Nephron progenitor cell (in vitro differentiated cells): ENCODE data around the gene MYH16.

Experiments
- DNase-seq: peaks from one replicate; pipeline ENCODE4 v3.0.0; 2021
- H3K27ac Mint-ChIP-seq: 2 replicates; pipeline ENCODE4 v1.8.0; 2021; ENCODE audit warnings: mild to moderate bottlenecking, moderate library complexity, mixed read lengths
- H3K27me3 Mint-ChIP-seq: 2 replicates; pipeline ENCODE4 v1.8.0; 2021; ENCODE audit warnings: mild to moderate bottlenecking, low read depth, mixed read lengths; ENCODE audit not compliant: poor library complexity
- H3K36me3 Mint-ChIP-seq: 2 replicates; pipeline ENCODE4 v1.8.0; 2021; ENCODE audit warnings: low read depth, mixed read lengths
- H3K4me1 Mint-ChIP-seq: 2 replicates; pipeline ENCODE4 v1.8.0; 2021; ENCODE audit warnings: mixed read lengths
- H3K4me3 Mint-ChIP-seq: 2 replicates; pipeline ENCODE4 v1.8.0; 2021; ENCODE audit warnings: mild to moderate bottlenecking, moderate library complexity, mixed read lengths
- H3K9me3 Mint-ChIP-seq: 2 replicates; pipeline ENCODE4 v1.8.0; 2021; ENCODE audit warnings: mild to moderate bottlenecking, moderate library complexity, mixed read lengths
- TF ChIP-seq, protein P1 (sequence below): fragments of 200-600 bp; sonication (generic); IDR thresholded peaks from 2 replicates; pipeline ENCODE4 v1.5.0; 2021; ENCODE audit warnings: antibody characterized with exemption

MYH16 gene

GRCh38 chr7:99260395-99260794 lies 12.2 kb upstream of the MYH16 start:
- Mint-ChIP-seq H3K36me3 (no peaks in the 10 kb centered on the region), H3K4me3 (no peak overlapping the region), H3K27me3 (peaks cover 47% of the 10 kb centered on the region), H3K27ac (no peak overlapping the region), H3K4me1 (no peaks in the 10 kb centered on the region), H3K9me3 (no peaks in the 10 kb centered on the region)
- TF ChIP-seq, protein P1, sequence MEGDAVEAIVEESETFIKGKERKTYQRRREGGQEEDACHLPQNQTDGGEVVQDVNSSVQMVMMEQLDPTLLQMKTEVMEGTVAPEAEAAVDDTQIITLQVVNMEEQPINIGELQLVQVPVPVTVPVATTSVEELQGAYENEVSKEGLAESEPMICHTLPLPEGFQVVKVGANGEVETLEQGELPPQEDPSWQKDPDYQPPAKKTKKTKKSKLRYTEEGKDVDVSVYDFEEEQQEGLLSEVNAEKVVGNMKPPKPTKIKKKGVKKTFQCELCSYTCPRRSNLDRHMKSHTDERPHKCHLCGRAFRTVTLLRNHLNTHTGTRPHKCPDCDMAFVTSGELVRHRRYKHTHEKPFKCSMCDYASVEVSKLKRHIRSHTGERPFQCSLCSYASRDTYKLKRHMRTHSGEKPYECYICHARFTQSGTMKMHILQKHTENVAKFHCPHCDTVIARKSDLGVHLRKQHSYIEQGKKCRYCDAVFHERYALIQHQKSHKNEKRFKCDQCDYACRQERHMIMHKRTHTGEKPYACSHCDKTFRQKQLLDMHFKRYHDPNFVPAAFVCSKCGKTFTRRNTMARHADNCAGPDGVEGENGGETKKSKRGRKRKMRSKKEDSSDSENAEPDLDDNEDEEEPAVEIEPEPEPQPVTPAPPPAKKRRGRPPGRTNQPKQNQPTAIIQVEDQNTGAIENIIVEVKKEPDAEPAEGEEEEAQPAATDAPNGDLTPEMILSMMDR, result no peak
- DNase-seq, result no peak

- H3K9me3 Mint-ChIP-seq, result peaks cover 5% of the 10 kb centered on the region
- TF ChIP-seq, protein P1, result no peak
- no peaks in the 10 kb centered on the region for H3K4me1 Mint-ChIP-seq
- no peaks in the 10 kb centered on the region for H3K36me3 Mint-ChIP-seq
- no peak for DNase-seq
- H3K27ac Mint-ChIP-seq, result no peak overlapping the region
- H3K27me3 Mint-ChIP-seq, result peaks cover 55% of the 10 kb centered on the region
- H3K4me3 Mint-ChIP-seq, result no peak overlapping the region
Observed at GRCh38 chr7:99261646-99262045, 11.0 kb upstream of the MYH16 start.

DNA sequence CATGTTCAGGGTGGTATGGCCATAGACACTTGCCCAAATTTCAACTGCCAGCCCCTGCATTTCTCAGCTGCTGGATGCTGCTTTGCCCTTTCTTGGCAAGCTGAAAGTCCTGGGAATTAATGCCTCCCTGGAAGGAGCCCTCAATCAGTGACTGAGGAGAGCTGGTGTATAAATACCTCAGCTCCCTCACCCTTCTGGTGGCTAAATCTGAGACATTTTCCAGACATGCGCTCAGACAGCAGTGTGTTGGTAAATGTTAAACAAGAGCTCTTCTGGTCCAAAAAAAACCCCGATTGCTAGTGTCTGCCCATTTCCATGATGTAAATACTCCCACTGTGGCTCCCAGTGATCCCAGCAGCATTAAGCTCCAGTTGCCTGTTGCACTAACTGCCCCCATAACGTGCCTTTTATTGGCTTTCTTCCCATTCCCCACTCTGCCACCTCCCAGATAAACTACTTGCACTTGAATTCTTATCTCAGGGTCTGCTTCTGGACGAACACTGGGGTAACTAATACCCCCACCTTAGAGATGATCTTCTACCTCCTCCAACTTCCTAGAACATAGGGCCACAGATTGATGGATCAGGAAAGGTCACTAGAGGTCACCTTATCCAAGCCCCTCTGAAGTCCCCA lies 6.7 kb upstream of the MYH16 start:
- TF ChIP-seq, protein P1, result no peak
- Mint-ChIP-seq H3K36me3 (no peaks in the 10 kb centered on the region), H3K27ac (no peak overlapping the region), H3K9me3 (peaks cover 5% of the 10 kb centered on the region), H3K4me1 (no peaks in the 10 kb centered on the region), H3K4me3 (no peak overlapping the region), H3K27me3 (peaks cover 41% of the 10 kb centered on the region)
- DNase-seq, result no peak

GRCh38 chr7:99267481-99267840 lies 5.2 kb upstream of the MYH16 start:
- H3K27ac Mint-ChIP-seq, result no peak overlapping the region
- no peak for DNase-seq
- H3K4me3 Mint-ChIP-seq, result no peak overlapping the region
- TF ChIP-seq, protein P1, result no peak
- H3K36me3 Mint-ChIP-seq, result no peaks in the 10 kb centered on the region
- H3K9me3 Mint-ChIP-seq, result peaks cover 5% of the 10 kb centered on the region
- H3K27me3 Mint-ChIP-seq, result peaks cover 31% of the 10 kb centered on the region
- no peaks in the 10 kb centered on the region for H3K4me1 Mint-ChIP-seq

- TF ChIP-seq, protein P1, result no peak
- Mint-ChIP-seq H3K4me3 (no peak overlapping the region), H3K4me1 (no peaks in the 10 kb centered on the region), H3K27ac (no peak overlapping the region), H3K27me3 (peaks cover 26% of the 10 kb centered on the region), H3K36me3 (no peaks in the 10 kb centered on the region), H3K9me3 (peaks cover 5% of the 10 kb centered on the region)
- DNase-seq, result no peak
Observed at GRCh38 chr7:99267841-99268576, 4.6 kb upstream of the MYH16 start.

DNA sequence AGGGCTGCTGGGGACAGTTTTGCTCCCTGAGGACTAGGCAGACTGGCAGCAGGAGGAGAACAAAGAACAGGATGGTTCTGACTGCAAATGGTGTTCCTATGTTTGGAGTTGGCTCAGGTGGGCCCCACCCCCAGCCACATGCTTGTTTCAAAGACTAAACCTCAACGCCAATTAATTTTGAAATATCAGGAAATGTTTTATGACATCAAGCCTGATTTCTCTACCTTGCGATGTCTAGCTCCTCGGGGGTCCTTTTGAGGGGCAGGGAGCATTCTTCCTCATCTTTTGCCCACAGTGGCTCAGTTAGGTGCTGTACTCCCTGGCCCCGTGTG lies 4.1 kb upstream of the MYH16 start:
- TF ChIP-seq, protein P1, result no peak
- Mint-ChIP-seq H3K4me1 (no peaks in the 10 kb centered on the region), H3K4me3 (no peak overlapping the region), H3K27me3 (peaks cover 23% of the 10 kb centered on the region), H3K27ac (no peak overlapping the region), H3K9me3 (peaks cover 5% of the 10 kb centered on the region), H3K36me3 (no peaks in the 10 kb centered on the region)
- DNase-seq, result no peak
